WTC11 (cell line): ENCODE measurements around the gene IQCK. TPM values are rescaled to one million over a fixed set of nuclear protein-coding genes. Genes with fewer than 3 reads are reported as not detected.

Experiments
- ATAC-seq: fragments of 200-7000 bp; cut with Tn5 transposase; 2 replicates; pipeline ENCODE4 v1.10.0; 2021; ENCODE audit warnings: mild to moderate bottlenecking, moderate library complexity
- CTCF ChIA-PET: fragments of 300-600 bp; sonication (Branson Sonifier 250); formaldehyde crosslinking; loops from one replicate; lab custom pipeline; 2021; ENCODE audit warnings: antibody characterized with exemption; lab: Charles Lee
- POLR2A ChIA-PET: fragments of 350-600 bp; sonication (Branson Sonifier 250); formaldehyde crosslinking; loops from one replicate; lab custom pipeline; 2021; ENCODE audit warnings: antibody characterized with exemption; lab: Charles Lee
- DNase-seq: peaks from one replicate; pipeline ENCODE4 v3.0.0; 2021; ENCODE audit warnings: low spot score
- H3K27ac Mint-ChIP-seq: 2 replicates; pipeline ENCODE4 v1.8.0; 2021; ENCODE audit warnings: mixed read lengths
- H3K27me3 Mint-ChIP-seq: 2 replicates; pipeline ENCODE4 v1.8.0; 2021; ENCODE audit warnings: low read depth, mild to moderate bottlenecking, moderate library complexity, mixed read lengths
- H3K36me3 Mint-ChIP-seq: 2 replicates; pipeline ENCODE4 v1.8.0; 2021; ENCODE audit warnings: mixed read lengths
- H3K4me1 Mint-ChIP-seq: 2 replicates; pipeline ENCODE4 v1.8.0; 2022; ENCODE audit warnings: mixed read lengths
- H3K4me3 Mint-ChIP-seq: 2 replicates; pipeline ENCODE4 v1.8.0; 2021; ENCODE audit warnings: mild to moderate bottlenecking, moderate library complexity, mixed read lengths
- H3K9me3 Mint-ChIP-seq: 2 replicates; pipeline ENCODE4 v1.8.0; 2021; ENCODE audit warnings: mixed read lengths
- AR ChIP-seq: fragments of 250-450 bp; sonication (Bioruptor Pico); IDR thresholded peaks from 2 replicates; pipeline ENCODE4 v1.9.0; 2021; ENCODE audit warnings: mild to moderate bottlenecking
- ATF3 ChIP-seq: sonication (generic); formaldehyde crosslinking; conservative IDR thresholded peaks from 2 replicates; pipeline ENCODE4 v1.8.1; 2022; ENCODE audit warnings: mild to moderate bottlenecking, missing genetic modification reagents
- ATF6 ChIP-seq: sonication (generic); formaldehyde crosslinking; IDR thresholded peaks from 2 replicates; pipeline ENCODE4 v1.8.1; 2023; ENCODE audit warnings: mild to moderate bottlenecking, missing genetic modification reagents
- CTCF ChIP-seq: fragments of 200-600 bp; IDR thresholded peaks from 2 replicates; pipeline ENCODE4 v1.8.0; 2022; ENCODE audit warnings: antibody characterized with exemption
- FOXJ3 ChIP-seq: sonication (generic); formaldehyde crosslinking; IDR thresholded peaks from 2 replicates; pipeline ENCODE4 v1.9.0; 2021; ENCODE audit warnings: missing genetic modification reagents, mild to moderate bottlenecking, borderline replicate concordance
- FOXP1 ChIP-seq: sonication (generic); formaldehyde crosslinking; IDR thresholded peaks from 2 replicates; pipeline ENCODE4 v1.8.0; 2022; ENCODE audit warnings: missing genetic modification reagents, mild to moderate bottlenecking, moderate library complexity, borderline replicate concordance
- HMGA2 ChIP-seq: fragments of 250-450 bp; sonication (Bioruptor Pico); IDR thresholded peaks from 2 replicates; pipeline ENCODE4 v1.4.0; 2021; ENCODE audit warnings: mild to moderate bottlenecking, moderate library complexity
- HMGXB4 ChIP-seq: sonication (generic); formaldehyde crosslinking; IDR thresholded peaks from 2 replicates; pipeline ENCODE4 v1.8.1; 2023; ENCODE audit warnings: mild to moderate bottlenecking, moderate library complexity, missing genetic modification reagents
- MLX ChIP-seq: sonication (generic); formaldehyde crosslinking; IDR thresholded peaks from 2 replicates; pipeline ENCODE4 v1.8.1; 2023; ENCODE audit warnings: mild to moderate bottlenecking, missing genetic modification reagents, moderate library complexity
- RELA ChIP-seq: sonication (generic); formaldehyde crosslinking; IDR thresholded peaks from 2 replicates; pipeline ENCODE4 v1.8.1; 2022; ENCODE audit warnings: missing genetic modification reagents, mild to moderate bottlenecking, borderline replicate concordance
- SMAD4 ChIP-seq: sonication (generic); formaldehyde crosslinking; IDR thresholded peaks from 2 replicates; pipeline ENCODE4 v1.8.0; 2022; ENCODE audit warnings: mild to moderate bottlenecking, missing genetic modification reagents
- SP1 ChIP-seq: sonication (generic); formaldehyde crosslinking; conservative IDR thresholded peaks from 2 replicates; pipeline ENCODE4 v1.8.1; 2022; ENCODE audit warnings: missing genetic modification reagents
- TEAD1 ChIP-seq: sonication (generic); formaldehyde crosslinking; IDR thresholded peaks from 2 replicates; pipeline ENCODE4 v1.8.0; 2022; ENCODE audit warnings: mild to moderate bottlenecking, missing genetic modification reagents
- USF2 ChIP-seq: sonication (generic); formaldehyde crosslinking; IDR thresholded peaks from 2 replicates; pipeline ENCODE4 v1.8.1; 2023; ENCODE audit warnings: mild to moderate bottlenecking, missing genetic modification reagents, moderate library complexity
- ZBTB43 ChIP-seq: sonication (generic); formaldehyde crosslinking; IDR thresholded peaks from 2 replicates; pipeline ENCODE4 v1.8.1; 2023; ENCODE audit warnings: mild to moderate bottlenecking, missing genetic modification reagents
- ZNF138 ChIP-seq: sonication (generic); formaldehyde crosslinking; conservative IDR thresholded peaks from 2 replicates; pipeline ENCODE4 v1.8.1; 2022; ENCODE audit warnings: mild to moderate bottlenecking, moderate library complexity, missing genetic modification reagents
- ZNF317 ChIP-seq: sonication (generic); formaldehyde crosslinking; IDR thresholded peaks from 2 replicates; pipeline ENCODE4 v1.8.1; 2023; ENCODE audit warnings: low read depth, mild to moderate bottlenecking, moderate library complexity, missing genetic modification reagents, borderline replicate concordance
- ZNF396 ChIP-seq: fragments of 250-450 bp; sonication (Bioruptor Pico); IDR thresholded peaks from 2 replicates; pipeline ENCODE4 v1.8.0; 2021; ENCODE audit warnings: mild to moderate bottlenecking, moderate library complexity, borderline replicate concordance
- ZNF423 ChIP-seq: fragments of 250-450 bp; sonication (Bioruptor Pico); IDR thresholded peaks from 2 replicates; pipeline ENCODE4 v2.1.2; 2022; ENCODE audit warnings: mild to moderate bottlenecking, moderate library complexity
- ZNF532 ChIP-seq: fragments of 250-450 bp; sonication (Bioruptor Pico); IDR thresholded peaks from 2 replicates; pipeline ENCODE4 v1.9.0; 2021; ENCODE audit warnings: mild to moderate bottlenecking, borderline replicate concordance
- total RNA-seq: library from RNA; stranded (reverse); gene quantifications from 3 replicates; pipeline ENCODE4 v1.2.3, GENCODE V29; 2021

The IQCK gene
- total RNA-seq, 1 experiment from 2014 or later: 5.8 TPM

GRCh38 chr16:19712418-19713058 lies 5.5 kb upstream of the IQCK start:
- H3K4me1 Mint-ChIP-seq: peaks cover 65% of the 10 kb centered on the region
- 0 out of 2 replicates have a peak overlapping the region, but pooled peaks have one; percentile 11 for H3K27ac Mint-ChIP-seq
- no peaks in the 10 kb centered on the region for H3K27me3 Mint-ChIP-seq
- H3K9me3 Mint-ChIP-seq: no peaks in the 10 kb centered on the region
- POLR2A ChIA-PET: no interaction called here
- ATAC-seq (no peak), DNase-seq (no peak)
- H3K4me3 Mint-ChIP-seq: no peak overlapping the region
- CTCF ChIA-PET: interaction anchor here (0.7 to 1.0 kb wide), 2 partner anchors 10 to 169 kb away, joined by 3 read pairs; no protein-coding TSS in a partner anchor
- TF ChIP-seq AR (CRISPR knock-in tag) (no peak), TEAD1 (no peak), FOXJ3 (CRISPR knock-in tag) (no peak), ZNF396 (CRISPR knock-in tag) (no peak), SP1 (no peak), ATF3 (CRISPR knock-in tag) (no peak), ZNF423 (CRISPR knock-in tag) (no peak), USF2 (no peak), ZNF138 (CRISPR knock-in tag) (no peak), ZNF317 (CRISPR knock-in tag) (no peak), ZBTB43 (no peak), ATF6 (CRISPR knock-in tag) (no peak), CTCF (no peak), HMGXB4 (CRISPR knock-in tag) (no peak), FOXP1 (no peak), SMAD4 (CRISPR knock-in tag) (no peak), RELA (CRISPR knock-in tag) (no peak), MLX (CRISPR knock-in tag) (no peak), HMGA2 (no peak), ZNF532 (no peak)
- H3K36me3 Mint-ChIP-seq: peaks cover 62% of the 10 kb centered on the region
